Transverse colon (tissue), 4 donors: ENCODE data around the gene CAMTA1. TPM values are rescaled to one million over a fixed set of nuclear protein-coding genes. Genes with fewer than 3 reads are reported as not detected.

Experiments
- DNase-seq: peaks from one replicate; pipeline ENCODE4 v3.0.0-alpha.2; 2019
- H3K27ac ChIP-seq, 4 donors: fragments of 200-600 bp; sonication (generic); 2 replicates each; pipeline ENCODE4 v1.5.1; 2016 to 2018; ENCODE audit warnings: inconsistent platforms in 4 of 4
- H3K27me3 ChIP-seq: fragments of 200-600 bp; sonication (generic); 2 replicates; pipeline ENCODE4 v1.5.1; 2017; ENCODE audit warnings: inconsistent platforms
- H3K36me3 ChIP-seq, 4 donors: fragments of 200-600 bp; sonication (generic); 2 replicates each; pipeline ENCODE4 v1.5.1; 2017 to 2019; ENCODE audit warnings: inconsistent platforms in 4 of 4
- H3K4me1 ChIP-seq, 4 donors: fragments of 200-600 bp; sonication (generic); 2 replicates each; pipeline ENCODE4 v1.5.1; 2017 to 2020; ENCODE audit warnings: inconsistent platforms in 4 of 4
- H3K4me3 ChIP-seq, 4 donors: fragments of 200-600 bp; sonication (generic); 1 replicate in 1 of 4; 2 replicates in 3 of 4; pipeline versions ENCODE4 v1.5.1 to v1.6.1; 2017 to 2019; ENCODE audit warnings: inconsistent platforms in 4 of 4
- H3K9me3 ChIP-seq, 2 donors: fragments of 200-600 bp; sonication (generic); 2 replicates each; pipeline ENCODE4 v1.5.1; 2017 to 2019; ENCODE audit warnings: inconsistent platforms in 2 of 2
- CTCF ChIP-seq, 5 experiments: fragments of 200-600 bp in 3 of 5; fragments of 450-650 bp in 2 of 5; sonication (generic) in 3 of 5; IDR thresholded peaks; 1 replicate in 2 of 5; 2 replicates in 3 of 5; pipeline ENCODE4 v1.5.1; 2016 to 2017; ENCODE audit warnings: antibody characterized with exemption in 5 of 5, inconsistent platforms in 3 of 5, mild to moderate bottlenecking in 2 of 5, moderate library complexity in 1 of 5
- EP300 ChIP-seq: sonication (generic); formaldehyde crosslinking; IDR thresholded peaks from one replicate; pipeline ENCODE4 v1.6.1; 2017; ENCODE audit warnings: antibody characterized with exemption, low read depth
- POLR2A ChIP-seq: fragments of 450-650 bp; IDR thresholded peaks from one replicate; pipeline ENCODE4 v1.6.1; 2016; ENCODE audit warnings: antibody characterized with exemption, mild to moderate bottlenecking, moderate library complexity
- POLR2AphosphoS5 ChIP-seq, 3 donors: sonication (generic); formaldehyde crosslinking; IDR thresholded peaks; one replicate each; pipeline ENCODE4 v1.6.1; 2016; ENCODE audit warnings: antibody characterized with exemption in 3 of 3
- WGBS, 2 donors: methylation state at CpG; one replicate each; pipeline ENCODE4 v1.1.5; 2018; ENCODE audit warnings: low coverage in 1 of 2; 5-methylcytosine and 5-hydroxymethylcytosine counted together
- in situ Hi-C, 4 donors: fragments of 200-750 bp; cut with MboI; loops; one replicate each; pipeline versions ENCODE4 v1.15.0 to v1.15.1; 2017; ENCODE audit warnings: low sequenced_read_pairs in 3 of 4, low pct_ligation_motif_present in 1 of 4, low pct_unique_long_range_greater_than_20kb in 1 of 4
- intact Hi-C: fragments of 100-400 bp; cut with DNase I; formaldehyde crosslinking; loops from one replicate; pipeline ENCODE4 v1.15.1; 2023; ENCODE audit warnings: low total_unique reads
- total RNA-seq, 4 donors: library from RNA; depleted of rRNA; stranded (reverse); fragments of >200 nt; gene quantifications; one replicate each; pipeline ENCODE4 v1.1.0, GENCODE V29; 2016

The CAMTA1 gene
- total RNA-seq, 4 donors from 2014 or later: 93.8 to 268 (median 130) TPM

- in situ Hi-C loops (no loop called here), intact Hi-C loops (no loop called here)
- H3K27me3 ChIP-seq: no peaks in the 10 kb centered on the region
- H3K4me1 ChIP-seq: peaks cover 0 to 4% (median 0%) of the 10 kb centered on the region in 4 donors
- no peak overlapping the region for H3K4me3 ChIP-seq
- TF ChIP-seq EP300 (no peak), POLR2AphosphoS5 (IDR thresholded peaks at IDR 0.05) (no peak), CTCF (IDR thresholded peaks at IDR 0.05) (no peak), POLR2A (no peak)
- no peaks in the 10 kb centered on the region for H3K9me3 ChIP-seq
- no peak for DNase-seq
- no peak overlapping the region for H3K27ac ChIP-seq
- H3K36me3 ChIP-seq: no peaks in the 10 kb centered on the region
- WGBS, 2 donors: 75 to 87% methylated on average over 5 to 10 of the region's 10 CpGs
Measured at GRCh38 chr1:7348073-7348472, 562.8 kb downstream of the CAMTA1 start.

- intact Hi-C loops: no loop called here
- TF ChIP-seq CTCF (IDR thresholded peaks at IDR 0.05): no peak
- no peak for TF ChIP-seq POLR2A
- Histone ChIP-seq H3K9me3 (no peaks in the 10 kb centered on the region), H3K27ac (no peak overlapping the region), H3K27me3 (no peaks in the 10 kb centered on the region), H3K4me1 (peaks cover 0 to 4% (median 0%) of the 10 kb centered on the region in 4 donors), H3K4me3 (no peak overlapping the region), H3K36me3 (no peaks in the 10 kb centered on the region)
- no peak for DNase-seq
- in situ Hi-C loops: no loop called here
- WGBS, 2 donors: 79% methylated on average over 10 of the region's 10 CpGs; no CpG with 5 or more reads in 1 of the 2 donors
Measured at GRCh38 chr1:7348580-7348979, 563.3 kb downstream of the CAMTA1 start.

GRCh38 chr1:7350804-7351203 lies 565.5 kb downstream of the CAMTA1 start:
- peaks cover 0 to 4% (median 0%) of the 10 kb centered on the region in 4 donors for H3K4me1 ChIP-seq
- no peaks in the 10 kb centered on the region for H3K9me3 ChIP-seq
- no peak overlapping the region for H3K4me3 ChIP-seq
- H3K27me3 ChIP-seq: no peaks in the 10 kb centered on the region
- intact Hi-C loops: no loop called here
- in situ Hi-C loops: no loop called here
- TF ChIP-seq POLR2AphosphoS5 (IDR thresholded peaks at IDR 0.05): no peak
- 85% methylated on average over 8 of the region's 8 CpGs; no CpG with 5 or more reads in 1 of the 2 donors for WGBS, 2 donors
- no peaks in the 10 kb centered on the region for H3K36me3 ChIP-seq
- no peak overlapping the region for H3K27ac ChIP-seq
- no peak for DNase-seq

GRCh38 chr1:7351649-7352048 lies 566.4 kb downstream of the CAMTA1 start:
- no peaks in the 10 kb centered on the region for H3K27me3 ChIP-seq
- H3K36me3 ChIP-seq: no peaks in the 10 kb centered on the region
- intact Hi-C loops: no loop called here
- H3K9me3 ChIP-seq: no peaks in the 10 kb centered on the region
- no peak for TF ChIP-seq CTCF (IDR thresholded peaks at IDR 0.05)
- TF ChIP-seq EP300: no peak
- TF ChIP-seq POLR2A: no peak
- no peak for TF ChIP-seq POLR2AphosphoS5 (IDR thresholded peaks at IDR 0.05)
- no peak for DNase-seq
- 71 to 87% methylated on average over 3 to 13 of the region's 13 CpGs for WGBS, 2 donors
- no peak overlapping the region for H3K4me3 ChIP-seq
- no peak overlapping the region for H3K27ac ChIP-seq
- H3K4me1 ChIP-seq: peaks cover 0 to 2% (median 0%) of the 10 kb centered on the region in 4 donors
- in situ Hi-C loops: no loop called here

- no peaks in the 10 kb centered on the region for H3K27me3 ChIP-seq
- in situ Hi-C loops (no loop called here), intact Hi-C loops (no loop called here)
- no peaks in the 10 kb centered on the region for H3K4me1 ChIP-seq
- H3K9me3 ChIP-seq: no peaks in the 10 kb centered on the region
- H3K27ac ChIP-seq: no peak overlapping the region
- 92% methylated on average over 4 of the region's 4 CpGs; no CpG with 5 or more reads in 1 of the 2 donors for WGBS, 2 donors
- no peak overlapping the region for H3K4me3 ChIP-seq
- no peaks in the 10 kb centered on the region for H3K36me3 ChIP-seq
- no peak for TF ChIP-seq POLR2AphosphoS5 (IDR thresholded peaks at IDR 0.05)
- no peak for TF ChIP-seq POLR2A
- TF ChIP-seq EP300: no peak
- no peak for TF ChIP-seq CTCF (IDR thresholded peaks at IDR 0.05)
- DNase-seq: no peak
Measured at GRCh38 chr1:7352364-7352763, 567.1 kb downstream of the CAMTA1 start.
